MCF 10A (cell line): ENCODE measurements around the gene BARX2. TPM values are rescaled to one million over a fixed set of nuclear protein-coding genes. Genes with fewer than 3 reads are reported as not detected.

ENCODE experiments used
- BruUV-seq: library from RNA; stranded (reverse); fragments of 400-500 nt; replicated peaks from 2 replicates; lab custom pipeline; 2021; lab: Mats Ljungman, UMichigan
- CTCF ChIA-PET: fragments of 300-600 bp; sonication (Branson Sonifier 250); formaldehyde crosslinking; extraction: SDS; loops from one replicate; lab custom pipeline; 2021; ENCODE audit warnings: antibody characterized with exemption, inconsistent platforms; lab: Yijun Ruan, JAX
- POLR2A ChIA-PET: fragments of 300-600, 350-650 bp; sonication (Branson Sonifier 250); formaldehyde crosslinking; extraction: SDS; loops from one replicate; lab custom pipeline; 2020; ENCODE audit warnings: antibody characterized with exemption, inconsistent platforms; lab: Yijun Ruan, JAX
- DNase-seq: peaks from one replicate; pipeline ENCODE4 v3.0.0-alpha.2; 2018; ENCODE audit not compliant: unreplicated experiment
- H3K27ac Mint-ChIP-seq: one replicate; pipeline ENCODE4 v1.8.0; 2022; ENCODE audit warnings: mild to moderate bottlenecking, low read depth, mixed read lengths; ENCODE audit not compliant: unreplicated experiment
- H3K27me3 Mint-ChIP-seq: one replicate; pipeline ENCODE4 v1.8.0; 2022; ENCODE audit warnings: mixed read lengths; ENCODE audit not compliant: insufficient read depth, unreplicated experiment
- H3K36me3 Mint-ChIP-seq: one replicate; pipeline ENCODE4 v1.8.0; 2022; ENCODE audit warnings: mild to moderate bottlenecking, moderate library complexity, mixed read lengths; ENCODE audit not compliant: insufficient read depth, unreplicated experiment
- H3K4me1 Mint-ChIP-seq: one replicate; pipeline ENCODE4 v1.8.0; 2022; ENCODE audit warnings: mixed read lengths; ENCODE audit not compliant: insufficient read depth, unreplicated experiment
- H3K4me3 Mint-ChIP-seq: one replicate; pipeline ENCODE4 v1.8.0; 2022; ENCODE audit warnings: mild to moderate bottlenecking, moderate library complexity, mixed read lengths; ENCODE audit not compliant: unreplicated experiment
- H3K9me3 Mint-ChIP-seq: one replicate; pipeline ENCODE4 v1.8.0; 2022; ENCODE audit warnings: mixed read lengths; ENCODE audit not compliant: unreplicated experiment
- intact Hi-C: fragments of 100-400 bp; cut with micrococcal nuclease; formaldehyde crosslinking; loops from 2 replicates; pipeline ENCODE4 v1.14.1; 2022
- total RNA-seq: library from RNA; stranded (reverse); gene quantifications from 2 replicates; pipeline ENCODE4 v1.2.3, GENCODE V29; 2022
- TF ChIP-seq, protein P1 (sequence below): fragments of 200-600 bp; IDR thresholded peaks from one replicate; pipeline ENCODE4 v1.8.0; 2022; ENCODE audit warnings: antibody characterized with exemption, mild to moderate bottlenecking; ENCODE audit not compliant: unreplicated experiment

Gene BARX2
- total RNA-seq, 1 experiment from 2014 or later = not detected

DNA sequence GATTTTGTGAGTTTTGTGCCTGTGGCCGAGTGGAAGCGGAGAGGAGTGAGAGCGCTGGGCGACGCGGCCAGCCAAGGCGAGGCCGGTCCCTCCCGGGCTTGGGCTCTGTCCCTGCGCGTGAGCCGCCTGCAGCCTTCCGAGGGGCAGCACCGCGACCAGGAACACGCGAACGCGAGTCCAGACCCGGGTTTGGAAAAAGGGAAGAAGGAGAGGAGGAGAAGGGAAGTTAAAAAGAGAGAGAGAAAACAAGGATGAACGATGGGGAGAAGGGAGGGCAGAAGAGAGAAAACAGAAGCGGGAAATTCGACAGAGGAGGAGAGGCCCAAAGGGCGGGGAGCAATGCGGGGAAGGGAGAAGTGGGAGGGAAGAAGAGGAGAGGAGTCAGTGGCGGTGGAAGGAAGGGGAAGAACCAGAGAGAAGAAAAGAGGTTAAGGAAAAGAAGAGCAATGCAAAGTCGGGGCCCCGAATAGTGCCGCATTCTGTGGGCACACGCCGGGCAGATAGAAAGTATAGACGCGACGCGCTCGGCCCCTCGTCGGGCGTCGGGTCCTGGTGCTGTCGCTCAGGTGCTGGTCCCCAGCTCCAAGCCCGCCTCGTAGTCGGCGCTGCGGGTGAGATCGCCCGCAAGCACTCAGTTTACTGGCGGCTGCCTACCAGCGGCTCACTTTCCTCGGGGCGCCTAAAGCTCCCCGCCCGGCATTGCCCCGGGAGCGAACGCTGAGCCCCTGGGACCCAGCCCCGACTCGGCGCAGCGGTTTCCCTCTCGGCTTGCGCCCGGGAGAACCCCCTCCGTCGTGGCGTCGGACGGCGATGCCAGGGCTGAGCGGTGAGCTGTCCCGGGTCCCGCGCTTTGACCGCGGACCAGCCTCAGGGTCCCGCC is 2.8 kb upstream of the BARX2 start:
- H3K4me1 Mint-ChIP-seq = peaks cover 6% of the 10 kb centered on the region
- DNase-seq = no peak
- H3K36me3 Mint-ChIP-seq = no peaks in the 10 kb centered on the region
- ChIA-PET CTCF (interaction anchor here (0.5 to 0.7 kb wide), 2 partner anchors 9 to 370 kb away, joined by 3 read pairs; no protein-coding TSS in a partner anchor), POLR2A (no interaction called here)
- H3K4me3 Mint-ChIP-seq = no peak overlapping the region
- H3K9me3 Mint-ChIP-seq = no peaks in the 10 kb centered on the region
- TF ChIP-seq, protein P1, sequence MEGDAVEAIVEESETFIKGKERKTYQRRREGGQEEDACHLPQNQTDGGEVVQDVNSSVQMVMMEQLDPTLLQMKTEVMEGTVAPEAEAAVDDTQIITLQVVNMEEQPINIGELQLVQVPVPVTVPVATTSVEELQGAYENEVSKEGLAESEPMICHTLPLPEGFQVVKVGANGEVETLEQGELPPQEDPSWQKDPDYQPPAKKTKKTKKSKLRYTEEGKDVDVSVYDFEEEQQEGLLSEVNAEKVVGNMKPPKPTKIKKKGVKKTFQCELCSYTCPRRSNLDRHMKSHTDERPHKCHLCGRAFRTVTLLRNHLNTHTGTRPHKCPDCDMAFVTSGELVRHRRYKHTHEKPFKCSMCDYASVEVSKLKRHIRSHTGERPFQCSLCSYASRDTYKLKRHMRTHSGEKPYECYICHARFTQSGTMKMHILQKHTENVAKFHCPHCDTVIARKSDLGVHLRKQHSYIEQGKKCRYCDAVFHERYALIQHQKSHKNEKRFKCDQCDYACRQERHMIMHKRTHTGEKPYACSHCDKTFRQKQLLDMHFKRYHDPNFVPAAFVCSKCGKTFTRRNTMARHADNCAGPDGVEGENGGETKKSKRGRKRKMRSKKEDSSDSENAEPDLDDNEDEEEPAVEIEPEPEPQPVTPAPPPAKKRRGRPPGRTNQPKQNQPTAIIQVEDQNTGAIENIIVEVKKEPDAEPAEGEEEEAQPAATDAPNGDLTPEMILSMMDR = no peak
- H3K27me3 Mint-ChIP-seq = peaks cover 96% of the 10 kb centered on the region
- no peak overlapping the region for H3K27ac Mint-ChIP-seq
- BruUV-seq = no TSS peak
- intact Hi-C loops = no loop called here

DNA sequence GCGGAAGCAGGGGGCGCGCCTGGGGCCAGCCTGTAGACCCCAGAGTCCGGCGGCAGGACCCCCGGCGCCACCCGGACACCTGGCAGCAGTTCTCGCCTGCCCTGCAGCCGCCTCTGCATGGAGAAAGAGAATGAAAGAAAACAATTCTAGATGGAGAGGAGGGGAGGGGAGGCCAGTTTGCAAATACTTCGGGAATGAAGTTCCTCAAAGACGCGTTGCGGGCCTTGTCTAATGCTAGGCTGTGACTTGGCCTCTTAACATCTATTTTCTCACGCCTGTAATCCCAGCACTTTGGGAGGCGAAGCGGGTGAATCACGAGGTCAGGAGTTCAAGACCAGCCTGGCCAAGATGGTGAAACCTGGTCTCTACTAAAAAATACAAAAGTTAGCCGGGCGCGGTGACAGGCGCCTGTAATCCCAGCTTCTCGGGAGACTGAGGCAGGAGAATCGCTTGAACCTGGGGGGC is 2.1 kb upstream of the BARX2 start:
- CTCF ChIA-PET = interaction anchor here (0.5 to 1.3 kb wide), 4 partner anchors 10 to 369 kb away, joined by 3 to 4 read pairs (median 3); no protein-coding TSS in a partner anchor
- Mint-ChIP-seq H3K4me3 (no peak overlapping the region), H3K27ac (no peak overlapping the region), H3K9me3 (no peaks in the 10 kb centered on the region), H3K36me3 (no peaks in the 10 kb centered on the region), H3K27me3 (peaks cover 96% of the 10 kb centered on the region), H3K4me1 (peaks cover 6% of the 10 kb centered on the region)
- BruUV-seq = no TSS peak
- POLR2A ChIA-PET = no interaction called here
- TF ChIP-seq, protein P1 = no peak
- intact Hi-C loops = no loop called here
- no peak for DNase-seq

DNA sequence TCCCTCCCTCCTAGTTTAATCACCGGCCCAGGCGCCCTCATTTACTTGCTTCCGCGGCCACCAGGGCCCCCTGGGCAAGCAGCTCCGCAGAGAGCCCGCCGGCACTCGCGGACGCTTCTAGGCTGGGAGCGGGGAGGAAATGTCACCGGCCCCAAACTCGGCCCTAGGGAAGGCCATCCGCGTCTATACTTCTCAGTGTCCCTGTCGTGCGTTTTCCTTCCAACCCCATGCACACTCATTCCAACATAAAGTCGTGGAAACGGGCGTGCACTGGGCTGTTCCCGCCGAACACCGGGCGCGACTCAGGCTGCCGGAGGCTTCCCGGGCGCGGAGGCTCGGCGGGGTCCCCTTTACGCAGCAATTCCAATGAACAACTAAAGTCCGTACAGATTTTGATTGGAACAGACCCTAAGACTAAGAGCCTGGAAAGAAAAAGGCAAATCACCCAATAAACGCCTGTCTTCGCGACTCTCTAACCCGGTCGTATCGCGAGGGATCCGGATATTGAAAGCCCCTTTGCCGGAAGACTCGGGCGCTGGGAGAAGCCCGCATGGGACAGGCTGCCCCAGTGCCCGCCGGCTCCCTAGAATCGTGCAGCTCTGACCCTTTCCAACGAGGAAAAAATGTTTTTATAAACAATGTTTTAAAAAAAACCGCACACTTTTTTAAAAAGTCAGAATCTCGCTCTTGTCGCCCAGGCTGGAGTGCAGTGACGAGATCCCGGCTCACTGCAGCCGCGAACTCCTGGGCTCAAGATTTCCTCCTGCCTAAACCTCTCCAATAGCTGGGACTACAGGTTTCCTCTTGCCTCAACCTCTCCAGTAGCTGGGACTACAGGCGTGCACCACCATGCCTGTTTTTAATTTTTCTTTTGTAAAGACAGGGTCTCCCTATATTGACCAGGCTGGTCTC is 1.3 kb upstream of the BARX2 start:
- intact Hi-C loops = no loop called here

More for the DNA sequence above, 1.3 kb upstream of the BARX2 start:
- no peaks in the 10 kb centered on the region for H3K36me3 Mint-ChIP-seq
- no peaks in the 10 kb centered on the region for H3K9me3 Mint-ChIP-seq
- H3K27me3 Mint-ChIP-seq = peaks cover 96% of the 10 kb centered on the region
- no peak overlapping the region for H3K27ac Mint-ChIP-seq
- DNase-seq = no peak
- H3K4me1 Mint-ChIP-seq = peaks cover 6% of the 10 kb centered on the region
- H3K4me3 Mint-ChIP-seq = no peak overlapping the region
- CTCF ChIA-PET = interaction anchor here (0.6 to 3.0 kb wide), 13 partner anchors 8 to 378 kb away, joined by 3 to 75 read pairs (median 5); no protein-coding TSS in a partner anchor
- no TSS peak for BruUV-seq
- POLR2A ChIA-PET = interaction anchor here (0.9 kb wide), 1 partner anchor 28 kb away, joined by 5 read pairs; no protein-coding TSS in a partner anchor
- TF ChIP-seq, protein P1 = no peak
